Measurements from ENCODE around the gene UBAP1.
"Not testable (repeated sequence)": the region's sequence is repeated elsewhere in the genome, so short reads cannot be mapped to it uniquely, and the experiment has no call there.

UBAP1 gene

GRCh38 chr9:34219421-34219820, 40.6 kb downstream of the UBAP1 start:
- H3K4me3 ChIP-seq (ENCODE audit: insufficient read depth, low read depth, low read length, poor library complexity, severe bottlenecking), result no peak overlapping the region
- H3K9me3 ChIP-seq (ENCODE audit: control insufficient read depth, low read length), result no peaks in the 10 kb centered on the region
- H3K36me3 ChIP-seq (ENCODE audit: control insufficient read depth, insufficient read depth, low read length), result peaks cover 3% of the 10 kb centered on the region
- no peaks in the 10 kb centered on the region for H3K4me1 ChIP-seq (ENCODE audit: control insufficient read depth, insufficient read depth, low read length, poor library complexity, severe bottlenecking)
- no peak overlapping the region for H3K27ac ChIP-seq (ENCODE audit: insufficient read depth, low read length, poor library complexity, severe bottlenecking)
- DNase-seq, result no peak
- no peaks in the 10 kb centered on the region for H3K27me3 ChIP-seq (replicated peaks; ENCODE audit: control insufficient read depth, insufficient read depth, low read length, poor library complexity, severe bottlenecking)

- H3K27me3 ChIP-seq (replicated peaks; ENCODE audit: control insufficient read depth, insufficient read depth, low read length, poor library complexity, severe bottlenecking), result no peaks in the 10 kb centered on the region
- no peak for DNase-seq
- peaks cover 3% of the 10 kb centered on the region for H3K36me3 ChIP-seq (ENCODE audit: control insufficient read depth, insufficient read depth, low read length)
- no peaks in the 10 kb centered on the region for H3K9me3 ChIP-seq (ENCODE audit: control insufficient read depth, low read length)
- no peak overlapping the region for H3K4me3 ChIP-seq (ENCODE audit: insufficient read depth, low read depth, low read length, poor library complexity, severe bottlenecking)
- no peak overlapping the region for H3K27ac ChIP-seq (ENCODE audit: insufficient read depth, low read length, poor library complexity, severe bottlenecking)
- H3K4me1 ChIP-seq (ENCODE audit: control insufficient read depth, insufficient read depth, low read length, poor library complexity, severe bottlenecking), result no peaks in the 10 kb centered on the region
These were observed 41.4 kb downstream of the UBAP1 start for GRCh38 chr9:34220218-34220617.

GRCh38 chr9:34224349-34224748, 45.5 kb downstream of the UBAP1 start:
- no peak for DNase-seq
- Histone ChIP-seq H3K36me3 (ENCODE audit: control insufficient read depth, insufficient read depth, low read length) (peaks cover 3% of the 10 kb centered on the region), H3K27me3 (replicated peaks; ENCODE audit: control insufficient read depth, insufficient read depth, low read length, poor library complexity, severe bottlenecking) (no peaks in the 10 kb centered on the region), H3K9me3 (ENCODE audit: control insufficient read depth, low read length) (no peaks in the 10 kb centered on the region), H3K4me1 (ENCODE audit: control insufficient read depth, insufficient read depth, low read length, poor library complexity, severe bottlenecking) (no peaks in the 10 kb centered on the region), H3K4me3 (ENCODE audit: insufficient read depth, low read depth, low read length, poor library complexity, severe bottlenecking) (no peak overlapping the region), H3K27ac (ENCODE audit: insufficient read depth, low read length, poor library complexity, severe bottlenecking) (no peak overlapping the region)

GRCh38 chr9:34226144-34226760, 47.4 kb downstream of the UBAP1 start:
- not testable (repeated sequence) for DNase-seq; H3K4me3 ChIP-seq (ENCODE audit: insufficient read depth, low read depth, low read length, poor library complexity, severe bottlenecking)

GRCh38 chr9:34227445-34227844, 48.6 kb downstream of the UBAP1 start:
- no peak for DNase-seq
- Histone ChIP-seq H3K9me3 (ENCODE audit: control insufficient read depth, low read length) (no peaks in the 10 kb centered on the region), H3K36me3 (ENCODE audit: control insufficient read depth, insufficient read depth, low read length) (peaks cover 6% of the 10 kb centered on the region), H3K27me3 (replicated peaks; ENCODE audit: control insufficient read depth, insufficient read depth, low read length, poor library complexity, severe bottlenecking) (no peaks in the 10 kb centered on the region), H3K27ac (ENCODE audit: insufficient read depth, low read length, poor library complexity, severe bottlenecking) (no peak overlapping the region), H3K4me1 (ENCODE audit: control insufficient read depth, insufficient read depth, low read length, poor library complexity, severe bottlenecking) (no peaks in the 10 kb centered on the region), H3K4me3 (ENCODE audit: insufficient read depth, low read depth, low read length, poor library complexity, severe bottlenecking) (no peak overlapping the region)

More at GRCh38 chr9:34226144-34226760, 47.4 kb downstream of the UBAP1 start:
- H3K4me1 ChIP-seq (ENCODE audit: control insufficient read depth, insufficient read depth, low read length, poor library complexity, severe bottlenecking); H3K36me3 ChIP-seq (ENCODE audit: control insufficient read depth, insufficient read depth, low read length); H3K9me3 ChIP-seq (ENCODE audit: control insufficient read depth, low read length); H3K27ac ChIP-seq (ENCODE audit: insufficient read depth, low read length, poor library complexity, severe bottlenecking); H3K27me3 ChIP-seq (replicated peaks; ENCODE audit: control insufficient read depth, insufficient read depth, low read length, poor library complexity, severe bottlenecking): not testable (repeated sequence)

- no peak overlapping the region for H3K4me3 ChIP-seq (ENCODE audit: insufficient read depth, low read depth, low read length, poor library complexity, severe bottlenecking)
- no peak overlapping the region for H3K27ac ChIP-seq (ENCODE audit: insufficient read depth, low read length, poor library complexity, severe bottlenecking)
- H3K27me3 ChIP-seq (replicated peaks; ENCODE audit: control insufficient read depth, insufficient read depth, low read length, poor library complexity, severe bottlenecking), result no peaks in the 10 kb centered on the region
- H3K4me1 ChIP-seq (ENCODE audit: control insufficient read depth, insufficient read depth, low read length, poor library complexity, severe bottlenecking), result no peaks in the 10 kb centered on the region
- DNase-seq, result no peak
- H3K9me3 ChIP-seq (ENCODE audit: control insufficient read depth, low read length), result no peaks in the 10 kb centered on the region
- H3K36me3 ChIP-seq (ENCODE audit: control insufficient read depth, insufficient read depth, low read length), result peaks cover 16% of the 10 kb centered on the region
These were observed 51.7 kb downstream of the UBAP1 start for GRCh38 chr9:34230556-34230955.

- H3K36me3 ChIP-seq (ENCODE audit: control insufficient read depth, insufficient read depth, low read length), result peaks cover 16% of the 10 kb centered on the region
- no peaks in the 10 kb centered on the region for H3K9me3 ChIP-seq (ENCODE audit: control insufficient read depth, low read length)
- no peak for DNase-seq
- no peak overlapping the region for H3K27ac ChIP-seq (ENCODE audit: insufficient read depth, low read length, poor library complexity, severe bottlenecking)
- no peaks in the 10 kb centered on the region for H3K4me1 ChIP-seq (ENCODE audit: control insufficient read depth, insufficient read depth, low read length, poor library complexity, severe bottlenecking)
- no peaks in the 10 kb centered on the region for H3K27me3 ChIP-seq (replicated peaks; ENCODE audit: control insufficient read depth, insufficient read depth, low read length, poor library complexity, severe bottlenecking)
- H3K4me3 ChIP-seq (ENCODE audit: insufficient read depth, low read depth, low read length, poor library complexity, severe bottlenecking), result no peak overlapping the region
These were observed 53.4 kb downstream of the UBAP1 start for GRCh38 chr9:34232201-34232600.

GRCh38 chr9:34233672-34234071, 54.8 kb downstream of the UBAP1 start:
- H3K36me3 ChIP-seq (ENCODE audit: control insufficient read depth, insufficient read depth, low read length), result peaks cover 19% of the 10 kb centered on the region
- H3K27me3 ChIP-seq (replicated peaks; ENCODE audit: control insufficient read depth, insufficient read depth, low read length, poor library complexity, severe bottlenecking), result no peaks in the 10 kb centered on the region
- no peaks in the 10 kb centered on the region for H3K4me1 ChIP-seq (ENCODE audit: control insufficient read depth, insufficient read depth, low read length, poor library complexity, severe bottlenecking)
- no peak overlapping the region for H3K27ac ChIP-seq (ENCODE audit: insufficient read depth, low read length, poor library complexity, severe bottlenecking)
- DNase-seq, result no peak
- no peaks in the 10 kb centered on the region for H3K9me3 ChIP-seq (ENCODE audit: control insufficient read depth, low read length)
- no peak overlapping the region for H3K4me3 ChIP-seq (ENCODE audit: insufficient read depth, low read depth, low read length, poor library complexity, severe bottlenecking)

GRCh38 chr9:34237836-34238235, 59.0 kb downstream of the UBAP1 start:
- no peak for DNase-seq
- H3K4me3 ChIP-seq (ENCODE audit: insufficient read depth, low read depth, low read length, poor library complexity, severe bottlenecking), result no peak overlapping the region
- peaks cover 34% of the 10 kb centered on the region for H3K36me3 ChIP-seq (ENCODE audit: control insufficient read depth, insufficient read depth, low read length)
- no peaks in the 10 kb centered on the region for H3K27me3 ChIP-seq (replicated peaks; ENCODE audit: control insufficient read depth, insufficient read depth, low read length, poor library complexity, severe bottlenecking)
- no peaks in the 10 kb centered on the region for H3K4me1 ChIP-seq (ENCODE audit: control insufficient read depth, insufficient read depth, low read length, poor library complexity, severe bottlenecking)
- no peak overlapping the region for H3K27ac ChIP-seq (ENCODE audit: insufficient read depth, low read length, poor library complexity, severe bottlenecking)
- no peaks in the 10 kb centered on the region for H3K9me3 ChIP-seq (ENCODE audit: control insufficient read depth, low read length)

GRCh38 chr9:34240006-34240405, 61.2 kb downstream of the UBAP1 start:
- H3K27ac ChIP-seq (ENCODE audit: insufficient read depth, low read length, poor library complexity, severe bottlenecking), result no peak overlapping the region
- peaks cover 26% of the 10 kb centered on the region for H3K36me3 ChIP-seq (ENCODE audit: control insufficient read depth, insufficient read depth, low read length)

More at GRCh38 chr9:34240006-34240405, 61.2 kb downstream of the UBAP1 start:
- no peaks in the 10 kb centered on the region for H3K9me3 ChIP-seq (ENCODE audit: control insufficient read depth, low read length)
- H3K4me3 ChIP-seq (ENCODE audit: insufficient read depth, low read depth, low read length, poor library complexity, severe bottlenecking), result no peak overlapping the region
- DNase-seq, result no peak
- no peaks in the 10 kb centered on the region for H3K4me1 ChIP-seq (ENCODE audit: control insufficient read depth, insufficient read depth, low read length, poor library complexity, severe bottlenecking)
- no peaks in the 10 kb centered on the region for H3K27me3 ChIP-seq (replicated peaks; ENCODE audit: control insufficient read depth, insufficient read depth, low read length, poor library complexity, severe bottlenecking)

Data from effector memory CD4-positive, alpha-beta T cell (primary cell).